ENCODE results near the gene AARS2.

DNA sequence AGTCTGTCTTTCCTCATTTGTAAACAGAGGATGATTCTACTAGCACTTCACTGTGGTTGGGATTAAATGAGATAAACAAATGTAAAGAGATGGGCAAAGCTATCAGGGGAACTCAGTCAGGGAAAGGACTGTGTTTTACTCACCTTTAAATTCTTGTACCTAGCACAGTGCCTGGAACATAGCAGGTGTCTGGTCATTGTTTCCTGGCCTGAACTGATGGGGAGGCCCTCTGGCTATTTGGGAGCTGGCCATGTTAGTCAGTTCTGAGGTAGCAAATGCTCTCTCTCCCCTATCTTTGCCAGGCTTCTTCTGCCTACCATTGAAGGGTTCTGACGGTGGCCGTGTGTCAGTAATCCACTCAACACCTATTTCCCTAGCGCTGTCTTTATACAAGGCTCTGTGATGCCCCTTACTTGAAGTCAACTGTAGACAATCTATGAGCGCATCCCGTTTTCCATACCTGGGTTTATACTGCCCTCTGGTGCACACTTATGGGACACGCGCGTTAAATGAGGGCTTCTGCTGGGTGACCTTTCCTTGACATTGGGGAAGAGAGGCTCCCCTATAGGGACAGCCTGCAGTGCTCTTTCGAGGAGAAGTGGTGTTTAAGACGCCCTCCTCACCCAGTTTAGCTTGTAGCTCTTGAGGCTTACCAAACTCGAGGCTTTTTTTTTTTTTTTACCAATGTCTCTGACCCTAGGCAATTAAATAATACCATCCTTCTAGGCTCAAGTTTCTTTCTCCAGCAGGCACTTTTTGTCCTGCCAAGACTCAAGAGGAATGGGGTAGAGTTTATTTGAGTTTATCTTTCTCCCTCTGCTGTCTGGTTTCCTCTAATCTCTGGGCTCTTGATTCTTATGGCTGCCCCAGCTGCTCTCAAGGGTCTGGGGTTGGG, 25.3 kb upstream of the AARS2 start:
- TF ChIP-seq, protein P1, sequence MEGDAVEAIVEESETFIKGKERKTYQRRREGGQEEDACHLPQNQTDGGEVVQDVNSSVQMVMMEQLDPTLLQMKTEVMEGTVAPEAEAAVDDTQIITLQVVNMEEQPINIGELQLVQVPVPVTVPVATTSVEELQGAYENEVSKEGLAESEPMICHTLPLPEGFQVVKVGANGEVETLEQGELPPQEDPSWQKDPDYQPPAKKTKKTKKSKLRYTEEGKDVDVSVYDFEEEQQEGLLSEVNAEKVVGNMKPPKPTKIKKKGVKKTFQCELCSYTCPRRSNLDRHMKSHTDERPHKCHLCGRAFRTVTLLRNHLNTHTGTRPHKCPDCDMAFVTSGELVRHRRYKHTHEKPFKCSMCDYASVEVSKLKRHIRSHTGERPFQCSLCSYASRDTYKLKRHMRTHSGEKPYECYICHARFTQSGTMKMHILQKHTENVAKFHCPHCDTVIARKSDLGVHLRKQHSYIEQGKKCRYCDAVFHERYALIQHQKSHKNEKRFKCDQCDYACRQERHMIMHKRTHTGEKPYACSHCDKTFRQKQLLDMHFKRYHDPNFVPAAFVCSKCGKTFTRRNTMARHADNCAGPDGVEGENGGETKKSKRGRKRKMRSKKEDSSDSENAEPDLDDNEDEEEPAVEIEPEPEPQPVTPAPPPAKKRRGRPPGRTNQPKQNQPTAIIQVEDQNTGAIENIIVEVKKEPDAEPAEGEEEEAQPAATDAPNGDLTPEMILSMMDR (IDR thresholded peaks at IDR 0.05): peak; percentile 50 to 67 (median 60)
- TF ChIP-seq POLR2A (IDR thresholded peaks at IDR 0.05): no peak
